Measurements from ENCODE around the gene SWT1. TPM values are rescaled to one million over a fixed set of nuclear protein-coding genes. Genes with fewer than 3 reads are reported as not detected.

SWT1 gene
- total and polyA plus RNA-seq, 9 of the 15 experiments (the other 6 are each of a cell fraction or from before 2014, with no cell fraction given) = 1.5 to 3.4 (median 2.3) TPM

DNA sequence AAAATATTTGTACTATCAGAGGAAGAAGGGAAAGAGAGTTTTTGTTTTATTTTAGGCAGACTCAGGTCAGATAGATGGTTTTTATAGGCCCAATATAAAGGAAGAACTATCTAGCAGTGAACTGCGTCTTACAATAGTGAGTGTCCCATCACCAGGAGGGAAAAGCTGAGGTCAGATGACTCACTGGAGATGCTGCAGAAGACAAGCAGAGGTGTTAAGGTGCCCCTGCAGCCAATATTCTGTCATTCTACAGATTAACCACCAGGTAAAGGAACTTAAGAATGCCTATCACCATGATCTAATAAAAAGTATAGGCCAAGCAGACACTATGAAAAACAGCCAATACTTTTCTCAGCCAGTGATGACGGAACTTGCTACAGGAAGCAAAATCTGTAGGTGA, 130.5 kb downstream of the SWT1 start (continued):
- TF ChIP-seq ZNF561 (CRISPR knock-in tag; conservative IDR thresholded peaks at IDR 0.05) (no peak), ZNF76 (CRISPR knock-in tag; IDR thresholded peaks at IDR 0.05; ENCODE audit: borderline replicate concordance) (no peak), NFXL1 (CRISPR knock-in tag; IDR thresholded peaks at IDR 0.05) (no peak), ZNF57 (CRISPR knock-in tag; IDR thresholded peaks at IDR 0.05) (no peak), HOXB6 (CRISPR knock-in tag; IDR thresholded peaks at IDR 0.05; ENCODE audit: borderline replicate concordance) (no peak)

DNA sequence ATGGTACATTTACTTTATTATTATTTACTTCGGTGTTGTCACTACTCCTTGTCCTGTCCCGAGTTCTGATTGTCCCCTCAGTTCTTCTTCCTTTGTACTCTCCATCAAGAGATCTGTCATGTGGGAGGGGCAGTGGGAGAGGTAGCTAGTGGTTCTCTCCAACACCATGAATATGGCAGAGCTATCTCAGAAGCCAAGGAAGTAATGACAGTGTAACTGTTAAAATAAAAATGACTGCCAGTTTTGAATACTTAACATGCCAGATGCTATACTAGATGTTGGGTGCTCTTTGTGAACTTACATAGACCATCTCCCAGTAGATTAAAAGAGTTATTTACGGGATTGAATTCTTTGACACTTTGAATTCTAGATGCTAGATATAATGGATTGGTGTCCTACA, 131.5 kb downstream of the SWT1 start:
- 0 out of 2 replicates have a peak overlapping the region, but pooled peaks have one; percentile 23 for H2AFZ ChIP-seq (ENCODE audit: low read depth, low read length)
- DNase-seq (ENCODE audit: extremely low read depth in 1 of 4, low spot score in 3 of 4) (peak in 2 of 4 experiments; percentile 16 to 38), ATAC-seq (no peak), FAIRE-seq (peak; percentile 19)
- no peak overlapping the region for H3K9ac ChIP-seq (ENCODE audit: insufficient read depth in 1 of 2, low read depth in 2 of 2, low read length in 2 of 2)
- no peak overlapping the region; the same call in 1 of the 2 replicates for H3K4me2 ChIP-seq (ENCODE audit: insufficient read depth, low read length)
- in situ Hi-C loops (cut with MboI) = no loop called here
- BruUV-seq (replicated peaks) = no TSS peak
- POLR2A ChIA-PET = interaction anchor here (0.6 to 1.2 kb wide), 3 partner anchors 13 to 60 kb away, joined by 3 read pairs; partner anchors contain the start of gene IVNS1ABP
- intact Hi-C loops (cut with micrococcal nuclease) = no loop called here
- H3K9me1 ChIP-seq (ENCODE audit: control insufficient read depth, insufficient read depth, low read length) = no peaks in the 10 kb centered on the region
- no peaks in the 10 kb centered on the region for H3K27me3 ChIP-seq (ENCODE audit: control insufficient read depth in 2 of 2, insufficient read depth in 2 of 2, low read length in 2 of 2)
- peaks cover 5% of the 10 kb centered on the region; the same call in 2 of the 3 replicates for H3K36me3 ChIP-seq (ENCODE audit: control insufficient read depth, insufficient read depth, low read length)
- TF ChIP-seq, protein P1, sequence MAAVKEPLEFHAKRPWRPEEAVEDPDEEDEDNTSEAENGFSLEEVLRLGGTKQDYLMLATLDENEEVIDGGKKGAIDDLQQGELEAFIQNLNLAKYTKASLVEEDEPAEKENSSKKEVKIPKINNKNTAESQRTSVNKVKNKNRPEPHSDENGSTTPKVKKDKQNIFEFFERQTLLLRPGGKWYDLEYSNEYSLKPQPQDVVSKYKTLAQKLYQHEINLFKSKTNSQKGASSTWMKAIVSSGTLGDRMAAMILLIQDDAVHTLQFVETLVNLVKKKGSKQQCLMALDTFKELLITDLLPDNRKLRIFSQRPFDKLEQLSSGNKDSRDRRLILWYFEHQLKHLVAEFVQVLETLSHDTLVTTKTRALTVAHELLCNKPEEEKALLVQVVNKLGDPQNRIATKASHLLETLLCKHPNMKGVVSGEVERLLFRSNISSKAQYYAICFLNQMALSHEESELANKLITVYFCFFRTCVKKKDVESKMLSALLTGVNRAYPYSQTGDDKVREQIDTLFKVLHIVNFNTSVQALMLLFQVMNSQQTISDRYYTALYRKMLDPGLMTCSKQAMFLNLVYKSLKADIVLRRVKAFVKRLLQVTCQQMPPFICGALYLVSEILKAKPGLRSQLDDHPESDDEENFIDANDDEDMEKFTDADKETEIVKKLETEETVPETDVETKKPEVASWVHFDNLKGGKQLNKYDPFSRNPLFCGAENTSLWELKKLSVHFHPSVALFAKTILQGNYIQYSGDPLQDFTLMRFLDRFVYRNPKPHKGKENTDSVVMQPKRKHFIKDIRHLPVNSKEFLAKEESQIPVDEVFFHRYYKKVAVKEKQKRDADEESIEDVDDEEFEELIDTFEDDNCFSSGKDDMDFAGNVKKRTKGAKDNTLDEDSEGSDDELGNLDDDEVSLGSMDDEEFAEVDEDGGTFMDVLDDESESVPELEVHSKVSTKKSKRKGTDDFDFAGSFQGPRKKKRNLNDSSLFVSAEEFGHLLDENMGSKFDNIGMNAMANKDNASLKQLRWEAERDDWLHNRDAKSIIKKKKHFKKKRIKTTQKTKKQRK (IDR thresholded peaks at IDR 0.05; ENCODE audit: borderline replicate concordance, low read depth, low read length) = no peak
- TF ChIP-seq DEAF1 (CRISPR knock-in tag; IDR thresholded peaks at IDR 0.05) = no peak
- no peaks in the 10 kb centered on the region for H3K79me2 ChIP-seq (ENCODE audit: control insufficient read depth, insufficient read depth, low read length)
- CTCF ChIA-PET (ENCODE audit: low intra/inter-chr PET ratio) = no interaction called here
- H3K4me3 ChIP-seq = no peak overlapping the region
- 67% methylated on average over 3 of the region's 3 CpGs for WGBS (ENCODE audit: insufficient coverage, low coverage, missing lambda C conversion rate)
- H3K27ac ChIP-seq (ENCODE audit: extremely low read depth, low read depth, low read length) = no peak overlapping the region
- H3K9me3 ChIP-seq (replicated peaks; ENCODE audit: control insufficient read depth, insufficient read depth, low read depth, low read length) = peaks cover 7% of the 10 kb centered on the region
- H3K4me1 ChIP-seq (replicated peaks in 1 of 2; ENCODE audit: control insufficient read depth in 2 of 2, insufficient read depth in 2 of 2, low read length in 2 of 2) = peaks cover 13 to 50% of the 10 kb centered on the region in 2 experiments; a peak in 3 of 5 replicates
- H4K20me1 ChIP-seq (replicated peaks; ENCODE audit: control insufficient read depth, insufficient read depth, low read length) = no peaks in the 10 kb centered on the region
